ENCODE measurements around the gene PANK3. TPM values are rescaled to one million over a fixed set of nuclear protein-coding genes. Genes with fewer than 3 reads are reported as not detected.

The PANK3 gene
- total RNA-seq (2022; extraction: Qiagen RNA extraction; ENCODE audit: low read depth) = 13.9 to 28.1 TPM (median 23.9 TPM) in 5 replicates

DNA sequence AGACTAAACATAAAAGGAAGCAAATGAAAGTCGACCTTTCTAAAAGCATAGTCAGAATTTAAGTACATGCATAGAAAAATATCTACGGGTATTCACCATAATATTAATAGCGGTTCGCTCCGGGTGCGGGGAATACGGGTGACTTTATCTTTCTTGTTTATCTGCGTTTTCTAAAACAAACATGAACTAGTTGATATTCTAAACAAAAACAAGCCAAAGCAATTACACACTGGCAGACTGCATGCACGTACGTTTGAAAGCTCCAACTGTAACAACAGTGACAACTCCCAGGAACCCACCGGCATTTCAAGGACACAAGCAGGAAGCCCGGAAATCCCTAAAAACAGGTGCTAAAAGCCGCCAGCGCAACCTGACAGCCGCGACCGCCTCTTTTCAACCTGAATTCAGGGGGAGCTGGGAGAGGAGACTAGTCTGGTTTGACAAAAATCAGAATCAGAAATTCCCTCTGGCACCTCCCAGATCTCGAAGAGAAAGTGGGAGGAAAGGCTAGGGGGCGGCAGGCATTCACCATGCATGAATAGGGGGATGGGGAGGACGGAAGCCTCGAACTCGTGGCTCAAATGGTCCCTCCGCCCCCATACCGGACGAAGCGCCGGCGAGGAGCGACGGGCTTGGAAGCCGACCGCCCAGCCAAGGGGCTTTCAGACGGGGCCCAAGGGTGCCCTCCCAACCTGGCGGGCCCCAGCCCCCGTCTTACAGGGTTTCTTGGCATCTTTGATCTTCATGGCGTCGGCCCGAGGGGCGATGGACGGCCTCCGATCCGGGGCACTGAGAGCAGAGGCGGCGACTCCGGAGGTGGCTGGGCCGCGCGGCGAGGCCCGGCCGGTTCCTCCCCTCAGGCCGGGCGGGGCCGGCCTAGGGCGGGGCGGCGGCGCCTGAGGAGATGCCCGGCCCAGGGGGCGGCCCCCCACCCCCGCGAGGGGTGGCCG lies at the start of gene PANK3:
Gene PANK3, minus strand, starts transcription at position 831 of the 950 bp plus-strand sequence. Its CDS starts 85 bp downstream, at position 746.

GRCh38 chr5:168528521-168529373 lies 50.4 kb downstream of the PANK3 start, which contains the start of gene FBLL1:
TSS of gene FBLL1 (plus strand) at chr5:168529305. CDS start at chr5:168529505, 200 bp downstream.

Other genes with a start within 250 kb of the PANK3 start
- gene RARS1, start 92.9 kb downstream of the PANK3 start, total RNA-seq (2022; extraction: Qiagen RNA extraction; ENCODE audit: low read depth) = 101 to 109 TPM (median 105 TPM) in 5 replicates
- 0.10 to 0.25 TPM (median 0.15 TPM) in 3 of 5 replicates, not detected in the others for gene FBLL1, start 50.1 kb downstream of the PANK3 start, total RNA-seq (2022; extraction: Qiagen RNA extraction; ENCODE audit: low read depth)